HepG2 (cell line): Measurements from ENCODE around the gene SURF2. TPM values are rescaled to one million over a fixed set of nuclear protein-coding genes. Genes with fewer than 3 reads are reported as not detected.

Source experiments
- CENPBD1 ChIP-seq: sonication (generic); formaldehyde crosslinking; IDR thresholded peaks from 2 replicates; pipeline ENCODE4 v1.8.0; 2022; ENCODE audit warnings: missing genetic modification reagents, low read depth, mild to moderate bottlenecking, borderline replicate concordance
- PHF5A ChIP-seq: IDR thresholded peaks from one replicate; pipeline ENCODE4 v1.6.1; 2018; ENCODE audit warnings: low read depth, missing genetic modification reagents; ENCODE audit not compliant: unreplicated experiment
- REXO4 ChIP-seq: sonication (generic); formaldehyde crosslinking; IDR thresholded peaks from 2 replicates; pipeline ENCODE4 v1.8.0; 2022; ENCODE audit warnings: missing genetic modification reagents, mild to moderate bottlenecking, borderline replicate concordance
- SMARCE1 ChIP-seq: fragments of 450-650 bp; IDR thresholded peaks from 2 replicates; pipeline ENCODE4 v1.6.1; 2017; ENCODE audit warnings: borderline replicate concordance
- TBL1XR1 ChIP-seq: fragments of 150-350 bp; IDR thresholded peaks from 2 replicates; pipeline ENCODE4 v1.6.1; 2014; ENCODE audit warnings: borderline replicate concordance, low read length; ENCODE audit not compliant: partially characterized antibody
- ZBTB14 ChIP-seq: sonication (generic); formaldehyde crosslinking; IDR thresholded peaks from 2 replicates; pipeline ENCODE4 v1.4.0; 2020; ENCODE audit warnings: missing genetic modification reagents
- ZNF337 ChIP-seq: sonication (generic); formaldehyde crosslinking; IDR thresholded peaks from 2 replicates; pipeline ENCODE4 v1.5.1; 2020; ENCODE audit warnings: missing genetic modification reagents, low read depth, mild to moderate bottlenecking, borderline replicate concordance
- ZXDC ChIP-seq: sonication (generic); formaldehyde crosslinking; IDR thresholded peaks from 2 replicates; pipeline ENCODE4 v1.5.0; 2020; ENCODE audit warnings: mild to moderate bottlenecking, missing genetic modification reagents
- polyA plus RNA-seq, 8 experiments: library from polyadenylated mRNA; depleted of rRNA in 3 of 8; stranded (reverse) in 7 of 8; unstranded in 1 of 8; fragments of >200 nt; fragmentation: Illumina TruSeq in 4 of 8; extraction: Trizol in 4 of 8; gene quantifications; 2 replicates each; pipeline versions ENCODE4 v1.2.1 to v1.2.3, GENCODE V29; 2011 to 2016; ENCODE audit warnings: low read depth in 4 of 8, missing spikeins in 1 of 8, mixed read lengths in 1 of 8; ENCODE audit not compliant: insufficient read depth in 1 of 8
- total RNA-seq, 5 experiments: library from RNA; depleted of rRNA; stranded (reverse); fragments of >200 nt; fragmentation: Illumina TruSeq; extraction: Trizol; gene quantifications; 2 replicates each; pipeline ENCODE4 v1.2.3, GENCODE V29; 2016; ENCODE audit warnings: low read depth in 1 of 5
- TF ChIP-seq, protein P1 (sequence below): sonication (generic); formaldehyde crosslinking; IDR thresholded peaks from 2 replicates; pipeline ENCODE4 v1.5.1; 2020; ENCODE audit warnings: mild to moderate bottlenecking, missing genetic modification reagents, moderate library complexity
- TF ChIP-seq, protein P2 (sequence below): sonication (generic); formaldehyde crosslinking; conservative IDR thresholded peaks from 2 replicates; pipeline ENCODE4 v1.4.0; 2020; ENCODE audit warnings: missing genetic modification reagents
- TF ChIP-seq, protein P3 (sequence below): sonication (generic); formaldehyde crosslinking; IDR thresholded peaks from 2 replicates; pipeline ENCODE4 v1.5.1; 2020; ENCODE audit warnings: mild to moderate bottlenecking, missing genetic modification reagents, borderline replicate concordance

The SURF2 gene
- total and polyA plus RNA-seq, 2 of the 13 experiments (the other 11 are each of a cell fraction or from before 2014, with no cell fraction given) = 6.3 to 13.6 TPM

DNA sequence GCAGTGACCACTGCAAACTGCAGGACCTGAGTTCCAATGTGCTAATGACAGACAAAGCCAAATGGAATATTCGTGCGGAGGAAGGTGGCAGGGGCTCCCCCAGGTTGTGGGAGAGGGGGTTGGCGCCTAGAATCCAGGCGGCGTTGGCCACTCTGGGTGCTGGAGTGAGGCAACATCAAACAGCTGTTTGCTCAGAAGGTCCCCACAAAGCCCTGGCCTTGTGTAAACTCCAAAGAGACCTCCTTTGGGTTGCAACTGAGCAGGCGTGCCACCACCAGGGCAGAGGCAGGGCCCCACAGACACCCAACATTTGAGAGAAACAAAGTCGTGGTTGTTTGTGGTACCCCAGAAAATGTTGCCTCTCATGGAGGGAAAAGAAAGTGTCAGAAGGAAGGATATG, 34.4 kb downstream of the SURF2 start (continued):
- TF ChIP-seq, protein P1, sequence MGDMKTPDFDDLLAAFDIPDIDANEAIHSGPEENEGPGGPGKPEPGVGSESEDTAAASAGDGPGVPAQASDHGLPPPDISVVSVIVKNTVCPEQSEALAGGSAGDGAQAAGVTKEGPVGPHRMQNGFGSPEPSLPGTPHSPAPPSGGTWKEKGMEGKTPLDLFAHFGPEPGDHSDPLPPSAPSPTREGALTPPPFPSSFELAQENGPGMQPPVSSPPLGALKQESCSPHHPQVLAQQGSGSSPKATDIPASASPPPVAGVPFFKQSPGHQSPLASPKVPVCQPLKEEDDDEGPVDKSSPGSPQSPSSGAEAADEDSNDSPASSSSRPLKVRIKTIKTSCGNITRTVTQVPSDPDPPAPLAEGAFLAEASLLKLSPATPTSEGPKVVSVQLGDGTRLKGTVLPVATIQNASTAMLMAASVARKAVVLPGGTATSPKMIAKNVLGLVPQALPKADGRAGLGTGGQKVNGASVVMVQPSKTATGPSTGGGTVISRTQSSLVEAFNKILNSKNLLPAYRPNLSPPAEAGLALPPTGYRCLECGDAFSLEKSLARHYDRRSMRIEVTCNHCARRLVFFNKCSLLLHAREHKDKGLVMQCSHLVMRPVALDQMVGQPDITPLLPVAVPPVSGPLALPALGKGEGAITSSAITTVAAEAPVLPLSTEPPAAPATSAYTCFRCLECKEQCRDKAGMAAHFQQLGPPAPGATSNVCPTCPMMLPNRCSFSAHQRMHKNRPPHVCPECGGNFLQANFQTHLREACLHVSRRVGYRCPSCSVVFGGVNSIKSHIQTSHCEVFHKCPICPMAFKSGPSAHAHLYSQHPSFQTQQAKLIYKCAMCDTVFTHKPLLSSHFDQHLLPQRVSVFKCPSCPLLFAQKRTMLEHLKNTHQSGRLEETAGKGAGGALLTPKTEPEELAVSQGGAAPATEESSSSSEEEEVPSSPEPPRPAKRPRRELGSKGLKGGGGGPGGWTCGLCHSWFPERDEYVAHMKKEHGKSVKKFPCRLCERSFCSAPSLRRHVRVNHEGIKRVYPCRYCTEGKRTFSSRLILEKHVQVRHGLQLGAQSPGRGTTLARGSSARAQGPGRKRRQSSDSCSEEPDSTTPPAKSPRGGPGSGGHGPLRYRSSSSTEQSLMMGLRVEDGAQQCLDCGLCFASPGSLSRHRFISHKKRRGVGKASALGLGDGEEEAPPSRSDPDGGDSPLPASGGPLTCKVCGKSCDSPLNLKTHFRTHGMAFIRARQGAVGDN (CRISPR knock-in tag) = peak; percentile 42
- TF ChIP-seq, protein P2, sequence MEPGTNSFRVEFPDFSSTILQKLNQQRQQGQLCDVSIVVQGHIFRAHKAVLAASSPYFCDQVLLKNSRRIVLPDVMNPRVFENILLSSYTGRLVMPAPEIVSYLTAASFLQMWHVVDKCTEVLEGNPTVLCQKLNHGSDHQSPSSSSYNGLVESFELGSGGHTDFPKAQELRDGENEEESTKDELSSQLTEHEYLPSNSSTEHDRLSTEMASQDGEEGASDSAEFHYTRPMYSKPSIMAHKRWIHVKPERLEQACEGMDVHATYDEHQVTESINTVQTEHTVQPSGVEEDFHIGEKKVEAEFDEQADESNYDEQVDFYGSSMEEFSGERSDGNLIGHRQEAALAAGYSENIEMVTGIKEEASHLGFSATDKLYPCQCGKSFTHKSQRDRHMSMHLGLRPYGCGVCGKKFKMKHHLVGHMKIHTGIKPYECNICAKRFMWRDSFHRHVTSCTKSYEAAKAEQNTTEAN (CRISPR knock-in tag) = no peak
- TF ChIP-seq ZXDC (CRISPR knock-in tag) (no peak), TBL1XR1 (no peak), SMARCE1 (no peak), REXO4 (no peak), ZNF337 (CRISPR knock-in tag) (no peak), ZBTB14 (no peak), CENPBD1 (no peak), PHF5A (no peak)
- TF ChIP-seq, protein P3, sequence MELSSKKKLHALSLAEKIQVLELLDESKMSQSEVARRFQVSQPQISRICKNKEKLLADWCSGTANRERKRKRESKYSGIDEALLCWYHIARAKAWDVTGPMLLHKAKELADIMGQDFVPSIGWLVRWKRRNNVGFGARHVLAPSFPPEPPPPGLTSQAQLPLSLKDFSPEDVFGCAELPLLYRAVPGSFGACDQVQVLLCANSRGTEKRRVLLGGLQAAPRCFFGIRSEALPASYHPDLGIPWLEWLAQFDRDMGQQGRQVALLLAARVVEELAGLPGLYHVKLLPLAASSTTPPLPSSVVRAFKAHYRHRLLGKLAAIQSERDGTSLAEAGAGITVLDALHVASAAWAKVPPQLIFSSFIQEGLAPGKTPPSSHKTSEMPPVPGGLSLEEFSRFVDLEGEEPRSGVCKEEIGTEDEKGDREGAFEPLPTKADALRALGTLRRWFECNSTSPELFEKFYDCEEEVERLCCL (CRISPR knock-in tag) = no peak
